MG63 (cell line): ENCODE data around the gene KCNH2. TPM values are rescaled to one million over a fixed set of nuclear protein-coding genes. Genes with fewer than 3 reads are reported as not detected.
"Not testable (repeated sequence)": the region's sequence is repeated elsewhere in the genome, so short reads cannot be mapped to it uniquely, and the experiment has no call there.

ENCODE experiments used
- DNase-seq: peaks from one replicate; pipeline ENCODE4 v3.0.0-alpha.2; 2020
- H3K27me3 ChIP-seq: fragments of 250-450 bp; sonication (Bioruptor Pico); 2 replicates; pipeline ENCODE4 v1.5.1; 2020; ENCODE audit warnings: mild to moderate bottlenecking, moderate library complexity
- H3K36me3 ChIP-seq: fragments of 250-450 bp; sonication (Bioruptor Pico); 2 replicates; pipeline ENCODE4 v1.5.1; 2020; ENCODE audit warnings: mild to moderate bottlenecking, moderate library complexity
- H3K4me3 ChIP-seq: fragments of 250-450 bp; sonication (Bioruptor Pico); 2 replicates; pipeline ENCODE4 v1.5.1; 2020; ENCODE audit warnings: mild to moderate bottlenecking, moderate library complexity
- H3K9me3 ChIP-seq: fragments of 250-450 bp; sonication (Bioruptor Pico); 2 replicates; pipeline ENCODE4 v1.5.1; 2020; ENCODE audit warnings: mild to moderate bottlenecking, moderate library complexity
- total RNA-seq: library from RNA; depleted of rRNA; stranded (reverse); fragments of >200 nt; shearing (Covaris generic); gene quantifications from 2 replicates; pipeline ENCODE4 v1.2.3, GENCODE V29; 2014; ENCODE audit warnings: low replicate concordance

KCNH2 gene
- total RNA-seq, 1 experiment from 2014 or later: 0.33 TPM

GRCh38 chr7:151013733-151014497, 35.8 kb upstream of the KCNH2 start:
- no peak overlapping the region for H3K4me3 ChIP-seq
- no peaks in the 10 kb centered on the region for H3K36me3 ChIP-seq
- no peak for DNase-seq
- H3K27me3 ChIP-seq: 0 out of 2 replicates have a peak, but pooled peaks cover 2% of the 10 kb centered on the region
- no peaks in the 10 kb centered on the region for H3K9me3 ChIP-seq

GRCh38 chr7:151013356-151013732, 35.2 kb upstream of the KCNH2 start:
- no peak for DNase-seq
- Histone ChIP-seq H3K27me3 (0 out of 2 replicates have a peak, but pooled peaks cover 1% of the 10 kb centered on the region), H3K36me3 (no peaks in the 10 kb centered on the region), H3K4me3 (no peak overlapping the region), H3K9me3 (no peaks in the 10 kb centered on the region)

GRCh38 chr7:151012911-151013347, 34.8 kb upstream of the KCNH2 start:
- H3K9me3 ChIP-seq: no peaks in the 10 kb centered on the region
- no peaks in the 10 kb centered on the region for H3K27me3 ChIP-seq
- H3K36me3 ChIP-seq: no peaks in the 10 kb centered on the region
- DNase-seq: no peak
- no peak overlapping the region for H3K4me3 ChIP-seq

- H3K4me3 ChIP-seq: no peak overlapping the region
- no peak for DNase-seq
- no peaks in the 10 kb centered on the region for H3K9me3 ChIP-seq
These were observed 34.0 kb upstream of the KCNH2 start for GRCh38 chr7:151012031-151012692.

GRCh38 chr7:151011616-151012015, 33.5 kb upstream of the KCNH2 start:
- H3K36me3 ChIP-seq, H3K4me3 ChIP-seq, H3K27me3 ChIP-seq, H3K9me3 ChIP-seq: not testable (repeated sequence)
- DNase-seq: peak; percentile 10

More at GRCh38 chr7:151012031-151012692, 34.0 kb upstream of the KCNH2 start:
- no peaks in the 10 kb centered on the region for H3K36me3 ChIP-seq
- H3K27me3 ChIP-seq: no peaks in the 10 kb centered on the region

GRCh38 chr7:151011097-151011409, 32.9 kb upstream of the KCNH2 start:
- Histone ChIP-seq H3K27me3 (no peaks in the 10 kb centered on the region), H3K9me3 (no peaks in the 10 kb centered on the region), H3K36me3 (no peaks in the 10 kb centered on the region), H3K4me3 (no peak overlapping the region)
- DNase-seq: no peak

- Histone ChIP-seq H3K9me3 (no peaks in the 10 kb centered on the region), H3K36me3 (no peaks in the 10 kb centered on the region), H3K27me3 (no peaks in the 10 kb centered on the region), H3K4me3 (no peak overlapping the region)
- peak; percentile 9 for DNase-seq
These were observed 32.4 kb upstream of the KCNH2 start for GRCh38 chr7:151010307-151011096.

- Histone ChIP-seq H3K4me3 (no peak overlapping the region), H3K9me3 (no peaks in the 10 kb centered on the region), H3K27me3 (no peaks in the 10 kb centered on the region), H3K36me3 (no peaks in the 10 kb centered on the region)
- no peak for DNase-seq
These were observed 31.9 kb upstream of the KCNH2 start for GRCh38 chr7:151010037-151010306.

- no peaks in the 10 kb centered on the region for H3K27me3 ChIP-seq
- no peak for DNase-seq
- H3K36me3 ChIP-seq: no peaks in the 10 kb centered on the region
- H3K9me3 ChIP-seq: no peaks in the 10 kb centered on the region
- no peak overlapping the region for H3K4me3 ChIP-seq
These were observed 31.4 kb upstream of the KCNH2 start for GRCh38 chr7:151009327-151010036.

- H3K27me3 ChIP-seq: no peaks in the 10 kb centered on the region
- H3K9me3 ChIP-seq: no peaks in the 10 kb centered on the region
- H3K36me3 ChIP-seq: no peaks in the 10 kb centered on the region
- DNase-seq: no peak
- H3K4me3 ChIP-seq: no peak overlapping the region
These were observed 30.6 kb upstream of the KCNH2 start for GRCh38 chr7:151008511-151009323.

- Histone ChIP-seq H3K36me3 (no peaks in the 10 kb centered on the region), H3K4me3 (no peak overlapping the region), H3K27me3 (no peaks in the 10 kb centered on the region), H3K9me3 (no peaks in the 10 kb centered on the region)
- DNase-seq: no peak
These were observed 30.0 kb upstream of the KCNH2 start for GRCh38 chr7:151008143-151008510.

- Histone ChIP-seq H3K4me3 (no peak overlapping the region), H3K36me3 (no peaks in the 10 kb centered on the region), H3K27me3 (no peaks in the 10 kb centered on the region), H3K9me3 (no peaks in the 10 kb centered on the region)
- DNase-seq: peak; percentile 16
These were observed 29.4 kb upstream of the KCNH2 start for GRCh38 chr7:151007469-151007898.

GRCh38 chr7:151006590-151007300, 28.6 kb upstream of the KCNH2 start:
- Histone ChIP-seq H3K27me3 (no peaks in the 10 kb centered on the region), H3K36me3 (no peaks in the 10 kb centered on the region), H3K9me3 (no peaks in the 10 kb centered on the region), H3K4me3 (no peak overlapping the region)
- no peak for DNase-seq

GRCh38 chr7:151005566-151005965, 27.4 kb upstream of the KCNH2 start:
- no peaks in the 10 kb centered on the region for H3K36me3 ChIP-seq
- no peak for DNase-seq
- no peak overlapping the region for H3K4me3 ChIP-seq
- no peaks in the 10 kb centered on the region for H3K27me3 ChIP-seq
- no peaks in the 10 kb centered on the region for H3K9me3 ChIP-seq

GRCh38 chr7:151003572-151003971, 25.5 kb upstream of the KCNH2 start:
- DNase-seq: no peak
- H3K27me3 ChIP-seq: no peaks in the 10 kb centered on the region
- no peaks in the 10 kb centered on the region for H3K36me3 ChIP-seq
- H3K4me3 ChIP-seq: no peak overlapping the region
- no peaks in the 10 kb centered on the region for H3K9me3 ChIP-seq

- Histone ChIP-seq H3K27me3 (no peaks in the 10 kb centered on the region), H3K36me3 (no peaks in the 10 kb centered on the region), H3K4me3 (no peak overlapping the region), H3K9me3 (no peaks in the 10 kb centered on the region)
- DNase-seq: no peak
These were observed 23.4 kb upstream of the KCNH2 start for GRCh38 chr7:151001546-151001945.
